ENCODE data around the gene EPHA5.

DNA sequence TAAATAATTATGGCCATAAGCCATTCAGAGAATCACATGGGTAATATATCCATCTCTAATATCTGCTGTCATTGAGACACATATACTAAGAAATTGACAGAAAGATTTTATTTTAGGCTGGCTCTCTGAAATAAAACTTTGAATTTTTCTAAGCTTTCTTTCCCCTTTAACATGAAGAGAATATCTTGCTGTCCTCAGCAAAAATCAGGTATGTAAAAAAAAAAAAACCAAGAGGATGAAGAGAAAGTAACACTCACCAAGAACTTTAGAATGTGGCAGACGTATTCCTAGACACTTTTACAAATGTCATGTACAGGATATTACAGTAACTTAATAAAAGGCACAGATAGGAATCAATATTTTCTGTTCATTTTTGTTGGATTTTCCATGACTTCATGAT lies 65.8 kb downstream of the EPHA5 start:
- TF ChIP-seq, protein P1, sequence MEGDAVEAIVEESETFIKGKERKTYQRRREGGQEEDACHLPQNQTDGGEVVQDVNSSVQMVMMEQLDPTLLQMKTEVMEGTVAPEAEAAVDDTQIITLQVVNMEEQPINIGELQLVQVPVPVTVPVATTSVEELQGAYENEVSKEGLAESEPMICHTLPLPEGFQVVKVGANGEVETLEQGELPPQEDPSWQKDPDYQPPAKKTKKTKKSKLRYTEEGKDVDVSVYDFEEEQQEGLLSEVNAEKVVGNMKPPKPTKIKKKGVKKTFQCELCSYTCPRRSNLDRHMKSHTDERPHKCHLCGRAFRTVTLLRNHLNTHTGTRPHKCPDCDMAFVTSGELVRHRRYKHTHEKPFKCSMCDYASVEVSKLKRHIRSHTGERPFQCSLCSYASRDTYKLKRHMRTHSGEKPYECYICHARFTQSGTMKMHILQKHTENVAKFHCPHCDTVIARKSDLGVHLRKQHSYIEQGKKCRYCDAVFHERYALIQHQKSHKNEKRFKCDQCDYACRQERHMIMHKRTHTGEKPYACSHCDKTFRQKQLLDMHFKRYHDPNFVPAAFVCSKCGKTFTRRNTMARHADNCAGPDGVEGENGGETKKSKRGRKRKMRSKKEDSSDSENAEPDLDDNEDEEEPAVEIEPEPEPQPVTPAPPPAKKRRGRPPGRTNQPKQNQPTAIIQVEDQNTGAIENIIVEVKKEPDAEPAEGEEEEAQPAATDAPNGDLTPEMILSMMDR (IDR thresholded peaks at IDR 0.05): no peak
- TF ChIP-seq POLR2AphosphoS5 (IDR thresholded peaks at IDR 0.05; ENCODE audit: low read depth, low read length) (no peak), TCF7L2 (IDR thresholded peaks at IDR 0.05; ENCODE audit: low read depth, low read length) (no peak), SIN3A (IDR thresholded peaks at IDR 0.05; ENCODE audit: borderline replicate concordance, insufficient read depth, low read depth, low read length) (no peak)
- TF ChIP-seq, protein P2, sequence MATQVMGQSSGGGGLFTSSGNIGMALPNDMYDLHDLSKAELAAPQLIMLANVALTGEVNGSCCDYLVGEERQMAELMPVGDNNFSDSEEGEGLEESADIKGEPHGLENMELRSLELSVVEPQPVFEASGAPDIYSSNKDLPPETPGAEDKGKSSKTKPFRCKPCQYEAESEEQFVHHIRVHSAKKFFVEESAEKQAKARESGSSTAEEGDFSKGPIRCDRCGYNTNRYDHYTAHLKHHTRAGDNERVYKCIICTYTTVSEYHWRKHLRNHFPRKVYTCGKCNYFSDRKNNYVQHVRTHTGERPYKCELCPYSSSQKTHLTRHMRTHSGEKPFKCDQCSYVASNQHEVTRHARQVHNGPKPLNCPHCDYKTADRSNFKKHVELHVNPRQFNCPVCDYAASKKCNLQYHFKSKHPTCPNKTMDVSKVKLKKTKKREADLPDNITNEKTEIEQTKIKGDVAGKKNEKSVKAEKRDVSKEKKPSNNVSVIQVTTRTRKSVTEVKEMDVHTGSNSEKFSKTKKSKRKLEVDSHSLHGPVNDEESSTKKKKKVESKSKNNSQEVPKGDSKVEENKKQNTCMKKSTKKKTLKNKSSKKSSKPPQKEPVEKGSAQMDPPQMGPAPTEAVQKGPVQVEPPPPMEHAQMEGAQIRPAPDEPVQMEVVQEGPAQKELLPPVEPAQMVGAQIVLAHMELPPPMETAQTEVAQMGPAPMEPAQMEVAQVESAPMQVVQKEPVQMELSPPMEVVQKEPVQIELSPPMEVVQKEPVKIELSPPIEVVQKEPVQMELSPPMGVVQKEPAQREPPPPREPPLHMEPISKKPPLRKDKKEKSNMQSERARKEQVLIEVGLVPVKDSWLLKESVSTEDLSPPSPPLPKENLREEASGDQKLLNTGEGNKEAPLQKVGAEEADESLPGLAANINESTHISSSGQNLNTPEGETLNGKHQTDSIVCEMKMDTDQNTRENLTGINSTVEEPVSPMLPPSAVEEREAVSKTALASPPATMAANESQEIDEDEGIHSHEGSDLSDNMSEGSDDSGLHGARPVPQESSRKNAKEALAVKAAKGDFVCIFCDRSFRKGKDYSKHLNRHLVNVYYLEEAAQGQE (IDR thresholded peaks at IDR 0.05; ENCODE audit: insufficient read depth in 1 of 2, low read depth in 2 of 2, low read length in 1 of 2): no peak
